ACC112 (cell line): ENCODE measurements around the gene RTCB.

ENCODE experiments used
- H2AFZ ChIP-seq: fragments of 200-600 bp; sonication (generic); one replicate; pipeline ENCODE4 v1.6.0; 2017; ENCODE audit warnings: antibody characterized with exemption, low read length; ENCODE audit not compliant: unreplicated experiment
- H3K27ac ChIP-seq: fragments of 200-600 bp; sonication (generic); 2 replicates; pipeline ENCODE4 v1.5.1; 2014; ENCODE audit warnings: low read depth, mild to moderate bottlenecking, antibody characterized with exemption, low read length, moderate library complexity
- H3K27me3 ChIP-seq: fragments of 200-600 bp; sonication (generic); 2 replicates; pipeline ENCODE4 v1.6.1; 2014; ENCODE audit warnings: mild to moderate bottlenecking, antibody characterized with exemption, low read length, moderate library complexity, mixed read lengths; ENCODE audit not compliant: insufficient read depth
- H3K36me3 ChIP-seq: fragments of 200-600 bp; sonication (generic); 2 replicates; pipeline ENCODE4 v1.6.1; 2016; ENCODE audit warnings: mild to moderate bottlenecking, antibody characterized with exemption, low read length, moderate library complexity, mixed read lengths; ENCODE audit not compliant: insufficient read depth
- H3K4me1 ChIP-seq: fragments of 200-600 bp; sonication (generic); one replicate; pipeline ENCODE4 v1.6.1; 2016; ENCODE audit warnings: low read length, mixed read lengths; ENCODE audit not compliant: insufficient read depth, unreplicated experiment, control insufficient read depth
- H3K4me3 ChIP-seq: fragments of 200-600 bp; sonication (generic); 2 replicates; pipeline ENCODE4 v1.5.1; 2014; ENCODE audit warnings: mild to moderate bottlenecking, low read depth, low read length
- H3K79me2 ChIP-seq: fragments of 200-600 bp; sonication (generic); one replicate; pipeline ENCODE4 v1.6.0; 2016; ENCODE audit warnings: low read length; ENCODE audit not compliant: control insufficient read depth, unreplicated experiment, insufficient read depth

Gene RTCB

DNA sequence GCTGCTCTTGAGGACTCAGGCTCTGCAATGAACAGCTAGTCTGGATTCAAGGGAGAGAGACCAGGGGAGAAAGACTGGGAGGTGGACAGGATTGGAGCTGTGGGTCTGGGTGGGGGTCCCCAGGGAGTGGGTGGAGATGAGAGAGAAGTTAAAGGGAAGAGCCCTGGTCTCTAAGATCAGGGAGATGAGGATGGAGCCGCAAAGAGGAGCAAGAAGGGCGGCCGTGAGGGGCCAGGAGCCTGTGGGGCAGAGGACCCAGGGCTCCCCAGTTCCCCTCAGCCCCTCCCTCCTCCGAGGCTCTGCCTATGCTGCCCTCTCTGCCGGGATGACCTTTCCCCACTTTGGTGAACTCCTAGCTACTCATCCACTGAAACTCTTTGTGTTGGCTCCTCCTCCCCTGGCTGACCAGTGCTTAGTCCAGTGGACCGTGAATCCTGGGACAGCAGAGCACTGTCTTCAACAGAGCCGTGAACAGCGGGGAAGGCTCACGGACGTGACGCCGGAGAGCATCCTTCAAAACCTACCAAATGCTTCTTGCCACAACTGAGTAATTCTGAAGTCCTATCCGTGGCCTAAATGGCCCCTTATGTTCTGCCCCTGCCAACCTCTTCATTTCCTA, 70.8 kb downstream of the RTCB start:
- Histone ChIP-seq H3K4me3 (no peak overlapping the region), H2AFZ (no peak overlapping the region), H3K27ac (no peak overlapping the region), H3K79me2 (no peaks in the 10 kb centered on the region), H3K4me1 (no peaks in the 10 kb centered on the region), H3K36me3 (no peaks in the 10 kb centered on the region), H3K27me3 (peaks cover 43% of the 10 kb centered on the region)

DNA sequence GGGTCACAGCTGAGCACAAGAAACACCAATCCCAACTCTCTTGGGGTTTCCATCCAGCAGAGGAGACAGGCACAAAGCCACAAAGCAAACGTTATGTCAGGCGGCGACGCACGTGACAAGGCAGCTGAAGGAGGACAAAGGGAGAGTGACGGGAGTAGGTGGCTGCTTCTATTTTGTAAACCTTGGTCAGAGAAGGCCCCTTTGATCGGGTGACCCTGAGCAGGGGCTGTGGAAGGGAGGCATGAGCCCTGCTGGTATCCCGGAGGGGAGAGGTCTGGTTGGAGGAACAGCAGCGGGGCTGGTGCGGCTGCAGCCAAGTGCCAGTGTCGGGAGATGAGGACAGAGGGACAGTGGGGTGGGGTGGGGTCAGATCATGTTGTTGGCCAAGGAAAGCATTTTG, 71.6 kb downstream of the RTCB start:
- no peak overlapping the region for H2AFZ ChIP-seq
- H3K36me3 ChIP-seq = no peaks in the 10 kb centered on the region
- H3K4me1 ChIP-seq = no peaks in the 10 kb centered on the region
- no peak overlapping the region for H3K4me3 ChIP-seq
- no peaks in the 10 kb centered on the region for H3K79me2 ChIP-seq
- no peak overlapping the region for H3K27ac ChIP-seq
- peaks cover 37% of the 10 kb centered on the region for H3K27me3 ChIP-seq

DNA sequence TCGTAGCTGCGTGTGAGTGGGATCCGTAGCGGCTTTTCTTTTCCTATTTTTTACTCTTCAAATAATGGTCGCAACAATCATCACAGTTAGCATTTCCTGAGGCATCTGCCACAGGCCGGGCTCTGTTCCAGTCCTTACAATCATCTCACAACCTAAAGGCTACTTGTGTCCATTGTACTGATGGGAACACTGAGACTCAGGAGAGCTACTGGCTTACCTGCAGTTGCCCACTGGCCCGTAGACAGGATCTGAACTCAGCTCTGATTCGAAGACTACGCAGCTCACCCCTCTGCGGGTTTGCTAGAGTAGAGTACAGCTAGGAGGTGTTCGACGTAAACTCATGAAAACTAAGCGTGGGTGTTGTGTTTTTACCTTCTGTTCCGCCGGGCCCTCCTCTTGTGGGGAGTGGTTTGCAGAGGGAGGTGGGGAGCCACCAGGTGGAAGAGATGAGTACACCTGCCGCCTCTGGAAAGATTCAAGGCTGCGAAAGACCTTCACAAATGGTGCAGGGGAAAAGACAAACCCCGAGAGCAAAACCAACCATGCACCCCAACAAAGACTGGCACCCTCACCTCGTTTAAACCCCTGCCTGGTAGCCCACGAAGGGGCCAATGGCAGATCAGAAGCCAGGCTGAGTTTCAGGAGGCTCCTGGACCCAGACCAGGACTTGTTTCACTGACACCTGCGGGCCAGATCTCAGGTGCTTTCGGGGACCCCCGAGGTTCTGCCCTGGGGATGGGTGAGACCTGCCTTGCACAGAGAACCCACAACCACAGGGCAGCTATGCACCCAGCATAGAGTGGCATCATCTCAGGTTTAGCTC, 72.6 kb downstream of the RTCB start:
- Histone ChIP-seq H3K4me1 (no peaks in the 10 kb centered on the region), H3K27me3 (peaks cover 28% of the 10 kb centered on the region), H3K36me3 (no peaks in the 10 kb centered on the region), H3K27ac (no peak overlapping the region), H2AFZ (no peak overlapping the region), H3K4me3 (no peak overlapping the region), H3K79me2 (no peaks in the 10 kb centered on the region)

DNA sequence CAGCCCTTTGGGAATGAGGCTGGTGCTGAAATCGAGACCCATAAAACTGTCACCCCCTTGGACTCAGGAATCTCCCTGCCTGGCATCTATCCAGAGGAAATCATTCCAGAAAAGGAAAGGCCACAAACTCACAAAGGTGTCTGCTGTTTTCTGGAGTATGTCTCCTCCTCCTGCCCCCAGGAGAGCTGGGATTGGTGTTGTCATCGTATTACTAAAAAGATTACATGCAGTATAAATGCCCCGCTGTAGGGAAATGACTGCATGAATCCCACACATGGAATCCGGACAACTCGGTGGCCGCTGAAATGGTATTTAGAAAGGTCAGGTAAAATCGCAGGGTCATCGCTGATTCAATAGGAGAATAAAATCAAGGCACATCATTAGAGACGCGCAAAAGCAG, 73.3 kb downstream of the RTCB start:
- Histone ChIP-seq H3K27ac (no peak overlapping the region), H3K36me3 (no peaks in the 10 kb centered on the region), H3K27me3 (peaks cover 23% of the 10 kb centered on the region), H2AFZ (no peak overlapping the region), H3K79me2 (no peaks in the 10 kb centered on the region), H3K4me3 (no peak overlapping the region), H3K4me1 (no peaks in the 10 kb centered on the region)
